WTC11 (cell line): ENCODE results near the gene DLGAP3. TPM values are rescaled to one million over a fixed set of nuclear protein-coding genes. Genes with fewer than 3 reads are reported as not detected.
A peak's percentile ranks its signal among the peaks of the same experiment; 100 is the strongest.

Experiments
- ATAC-seq: fragments of 200-7000 bp; cut with Tn5 transposase; 2 replicates; pipeline ENCODE4 v1.10.0; 2021; ENCODE audit warnings: mild to moderate bottlenecking, moderate library complexity
- CTCF ChIA-PET: fragments of 300-600 bp; sonication (Branson Sonifier 250); formaldehyde crosslinking; loops from one replicate; lab custom pipeline; 2021; ENCODE audit warnings: antibody characterized with exemption; lab: Charles Lee
- POLR2A ChIA-PET: fragments of 350-600 bp; sonication (Branson Sonifier 250); formaldehyde crosslinking; loops from one replicate; lab custom pipeline; 2021; ENCODE audit warnings: antibody characterized with exemption; lab: Charles Lee
- DNase-seq: peaks from one replicate; pipeline ENCODE4 v3.0.0; 2021; ENCODE audit warnings: low spot score
- H3K27ac Mint-ChIP-seq: 2 replicates; pipeline ENCODE4 v1.8.0; 2021; ENCODE audit warnings: mixed read lengths
- H3K27me3 Mint-ChIP-seq: 2 replicates; pipeline ENCODE4 v1.8.0; 2021; ENCODE audit warnings: low read depth, mild to moderate bottlenecking, moderate library complexity, mixed read lengths
- H3K36me3 Mint-ChIP-seq: 2 replicates; pipeline ENCODE4 v1.8.0; 2021; ENCODE audit warnings: mixed read lengths
- H3K4me1 Mint-ChIP-seq: 2 replicates; pipeline ENCODE4 v1.8.0; 2022; ENCODE audit warnings: mixed read lengths
- H3K4me3 Mint-ChIP-seq: 2 replicates; pipeline ENCODE4 v1.8.0; 2021; ENCODE audit warnings: mild to moderate bottlenecking, moderate library complexity, mixed read lengths
- H3K9me3 Mint-ChIP-seq: 2 replicates; pipeline ENCODE4 v1.8.0; 2021; ENCODE audit warnings: mixed read lengths
- AFF4 ChIP-seq: sonication (generic); formaldehyde crosslinking; IDR thresholded peaks from 2 replicates; pipeline ENCODE4 v1.8.1; 2023; ENCODE audit warnings: mild to moderate bottlenecking, missing genetic modification reagents, borderline replicate concordance
- AR ChIP-seq: fragments of 250-450 bp; sonication (Bioruptor Pico); IDR thresholded peaks from 2 replicates; pipeline ENCODE4 v1.9.0; 2021; ENCODE audit warnings: mild to moderate bottlenecking
- E2F4 ChIP-seq: sonication (generic); formaldehyde crosslinking; IDR thresholded peaks from 2 replicates; pipeline ENCODE4 v1.8.1; 2022; ENCODE audit warnings: low read depth, mild to moderate bottlenecking, moderate library complexity, missing genetic modification reagents, borderline replicate concordance
- ELF4 ChIP-seq: sonication (generic); formaldehyde crosslinking; IDR thresholded peaks from 2 replicates; pipeline ENCODE4 v1.8.1; 2022; ENCODE audit warnings: low read depth, mild to moderate bottlenecking, moderate library complexity, missing genetic modification reagents
- GRHL2 ChIP-seq: fragments of 250-450 bp; sonication (Bioruptor Pico); IDR thresholded peaks from 2 replicates; pipeline ENCODE4 v1.8.0; 2022; ENCODE audit warnings: mild to moderate bottlenecking, moderate library complexity; ENCODE audit not compliant: insufficient replicate concordance, severe bottlenecking
- IRF1 ChIP-seq: sonication (generic); formaldehyde crosslinking; IDR thresholded peaks from 2 replicates; pipeline ENCODE4 v1.8.0; 2023; ENCODE audit warnings: missing genetic modification reagents
- JAZF1 ChIP-seq: fragments of 250-450 bp; sonication (Bioruptor Pico); IDR thresholded peaks from 2 replicates; pipeline ENCODE4 v1.9.0; 2021; ENCODE audit warnings: moderate library complexity, mild to moderate bottlenecking, inconsistent platforms
- NFATC4 ChIP-seq: fragments of 250-450 bp; sonication (Bioruptor Pico); IDR thresholded peaks from 2 replicates; pipeline ENCODE4 v1.9.0; 2021; ENCODE audit warnings: mild to moderate bottlenecking
- OVOL2 ChIP-seq: fragments of 250-450 bp; sonication (Bioruptor Pico); IDR thresholded peaks from 2 replicates; pipeline ENCODE4 v1.9.0; 2021; ENCODE audit warnings: mild to moderate bottlenecking, borderline replicate concordance
- SMAD3 ChIP-seq: sonication (generic); formaldehyde crosslinking; IDR thresholded peaks from 2 replicates; pipeline ENCODE4 v1.8.0; 2022; ENCODE audit warnings: missing genetic modification reagents, mild to moderate bottlenecking, borderline replicate concordance
- STAT6 ChIP-seq: sonication (generic); formaldehyde crosslinking; conservative IDR thresholded peaks from 2 replicates; pipeline ENCODE4 v1.8.1; 2023; ENCODE audit warnings: mild to moderate bottlenecking, low read depth, missing genetic modification reagents, moderate library complexity
- ZBTB43 ChIP-seq: sonication (generic); formaldehyde crosslinking; IDR thresholded peaks from 2 replicates; pipeline ENCODE4 v1.8.1; 2023; ENCODE audit warnings: mild to moderate bottlenecking, missing genetic modification reagents
- ZMAT4 ChIP-seq: fragments of 250-450 bp; sonication (Bioruptor Pico); IDR thresholded peaks from 2 replicates; pipeline ENCODE4 v1.9.0; 2021; ENCODE audit warnings: mild to moderate bottlenecking
- ZNF138 ChIP-seq: sonication (generic); formaldehyde crosslinking; conservative IDR thresholded peaks from 2 replicates; pipeline ENCODE4 v1.8.1; 2022; ENCODE audit warnings: mild to moderate bottlenecking, moderate library complexity, missing genetic modification reagents
- ZNF317 ChIP-seq: sonication (generic); formaldehyde crosslinking; IDR thresholded peaks from 2 replicates; pipeline ENCODE4 v1.8.1; 2023; ENCODE audit warnings: low read depth, mild to moderate bottlenecking, moderate library complexity, missing genetic modification reagents, borderline replicate concordance
- ZNF416 ChIP-seq: fragments of 250-450 bp; sonication (Bioruptor Pico); IDR thresholded peaks from 2 replicates; pipeline ENCODE4 v1.9.0; 2021; ENCODE audit warnings: mild to moderate bottlenecking, inconsistent platforms
- ZNF423 ChIP-seq: fragments of 250-450 bp; sonication (Bioruptor Pico); IDR thresholded peaks from 2 replicates; pipeline ENCODE4 v2.1.2; 2022; ENCODE audit warnings: mild to moderate bottlenecking, moderate library complexity
- ZNF671 ChIP-seq: fragments of 250-450 bp; sonication (Bioruptor Pico); IDR thresholded peaks from 2 replicates; pipeline ENCODE4 v1.8.0; 2021; ENCODE audit warnings: mild to moderate bottlenecking
- total RNA-seq: library from RNA; stranded (reverse); gene quantifications from 3 replicates; pipeline ENCODE4 v1.2.3, GENCODE V29; 2021

The DLGAP3 gene
- total RNA-seq, 1 experiment from 2014 or later: 11.3 TPM

GRCh38 chr1:34872133-34872503 lies 57.3 kb downstream of the DLGAP3 start:
- H3K27me3 Mint-ChIP-seq: peaks cover 10% of the 10 kb centered on the region
- H3K36me3 Mint-ChIP-seq: no peaks in the 10 kb centered on the region
- H3K4me1 Mint-ChIP-seq: no peaks in the 10 kb centered on the region
- POLR2A ChIA-PET: interaction anchor here (1.1 kb wide), 1 partner anchor 12 kb away, joined by 3 read pairs; the partner anchor contains the start of gene SMIM12
- H3K27ac Mint-ChIP-seq: no peak overlapping the region
- no peaks in the 10 kb centered on the region for H3K9me3 Mint-ChIP-seq
- ATAC-seq (no peak), DNase-seq (no peak)
- TF ChIP-seq JAZF1 (CRISPR knock-in tag) (no peak), SMAD3 (CRISPR knock-in tag) (no peak), AR (CRISPR knock-in tag) (no peak), STAT6 (CRISPR knock-in tag) (no peak), OVOL2 (CRISPR knock-in tag) (no peak), E2F4 (CRISPR knock-in tag) (no peak), IRF1 (CRISPR knock-in tag) (no peak), GRHL2 (CRISPR knock-in tag) (no peak), ZBTB43 (CRISPR knock-in tag) (no peak)
- no peak overlapping the region for H3K4me3 Mint-ChIP-seq
- CTCF ChIA-PET: interaction anchor here (1.1 to 1.7 kb wide), 2 partner anchors 13 to 19 kb away, joined by 4 to 6 read pairs; no protein-coding TSS in a partner anchor

GRCh38 chr1:34871443-34872132 lies 57.9 kb downstream of the DLGAP3 start:
- POLR2A ChIA-PET: interaction anchor here (1.1 kb wide), 1 partner anchor 12 kb away, joined by 3 read pairs; the partner anchor contains the start of gene SMIM12
- Mint-ChIP-seq H3K27me3 (peaks cover 13% of the 10 kb centered on the region), H3K27ac (peak overlapping the region; percentile 67; the same call in 1 of the 2 replicates), H3K36me3 (no peaks in the 10 kb centered on the region), H3K4me3 (no peak overlapping the region), H3K4me1 (no peaks in the 10 kb centered on the region), H3K9me3 (no peaks in the 10 kb centered on the region)
- DNase-seq (no peak), ATAC-seq (no peak)
- CTCF ChIA-PET: interaction anchor here (1.1 to 1.7 kb wide), 2 partner anchors 14 to 19 kb away, joined by 4 to 6 read pairs; no protein-coding TSS in a partner anchor
- no peak for TF ChIP-seq ZNF423 (CRISPR knock-in tag)
- no peak for TF ChIP-seq ELF4
- no peak for TF ChIP-seq ZNF317 (CRISPR knock-in tag)
- TF ChIP-seq ZNF416: no peak
- TF ChIP-seq OVOL2 (CRISPR knock-in tag): no peak
- no peak for TF ChIP-seq E2F4 (CRISPR knock-in tag)
- no peak for TF ChIP-seq ZNF138
- TF ChIP-seq ZNF671: no peak
- no peak for TF ChIP-seq AFF4 (CRISPR knock-in tag)
- TF ChIP-seq NFATC4 (CRISPR knock-in tag): no peak
- no peak for TF ChIP-seq ZMAT4 (CRISPR knock-in tag)
